KMS-11 (cell line): ENCODE measurements around the gene BRINP1.

Experiments used
- H2AFZ ChIP-seq: fragments of 200-600 bp; sonication (generic); 2 replicates; pipeline ENCODE4 v1.6.1; 2016; ENCODE audit warnings: antibody characterized with exemption, mixed run types, low read depth
- H3K27ac ChIP-seq: fragments of 200-600 bp; sonication (generic); 2 replicates; pipeline ENCODE4 v1.6.1; 2016; ENCODE audit warnings: mild to moderate bottlenecking, mixed run types
- H3K27me3 ChIP-seq: fragments of 200-600 bp; sonication (generic); 2 replicates; pipeline ENCODE4 v1.6.1; 2017; ENCODE audit warnings: mild to moderate bottlenecking, low read depth, mixed run types, moderate library complexity; ENCODE audit not compliant: insufficient read depth
- H3K36me3 ChIP-seq: fragments of 200-600 bp; sonication (generic); 2 replicates; pipeline ENCODE4 v1.6.1; 2017; ENCODE audit warnings: mild to moderate bottlenecking, mixed run types; ENCODE audit not compliant: insufficient read depth
- H3K4me1 ChIP-seq: fragments of 200-600 bp; sonication (generic); 2 replicates; pipeline ENCODE4 v1.6.1; 2016; ENCODE audit warnings: mild to moderate bottlenecking, low read depth, mixed run types; ENCODE audit not compliant: poor library complexity, severe bottlenecking
- H3K4me2 ChIP-seq: fragments of 200-600 bp; sonication (generic); 2 replicates; pipeline ENCODE4 v1.7.0; 2016; ENCODE audit warnings: mild to moderate bottlenecking, mixed run types
- H3K4me3 ChIP-seq: fragments of 200-600 bp; sonication (generic); IDR thresholded peaks from 2 replicates; pipeline ENCODE4 v1.6.1; 2017; ENCODE audit warnings: low read depth, low read length, mixed read lengths; ENCODE audit not compliant: insufficient read depth
- H3K79me2 ChIP-seq: fragments of 200-600 bp; sonication (generic); 2 replicates; pipeline ENCODE4 v1.6.1; 2016; ENCODE audit warnings: low read depth, mixed run types; ENCODE audit not compliant: insufficient read depth
- H3K9ac ChIP-seq: fragments of 200-600 bp; sonication (generic); 2 replicates; pipeline ENCODE4 v1.6.1; 2016; ENCODE audit warnings: mild to moderate bottlenecking, mixed run types
- H4K20me1 ChIP-seq: fragments of 200-600 bp; sonication (generic); 2 replicates; pipeline ENCODE4 v1.6.1; 2016; ENCODE audit warnings: mild to moderate bottlenecking, mixed run types; ENCODE audit not compliant: insufficient read depth
- CTCF ChIP-seq: fragments of 200-600 bp; sonication (generic); conservative IDR thresholded peaks from 2 replicates; pipeline ENCODE4 v1.6.1; 2017; ENCODE audit warnings: low read depth, mild to moderate bottlenecking, antibody characterized with exemption, low read length, moderate library complexity, mixed read lengths

BRINP1 gene

GRCh38 chr9:119332522-119332921, 36.7 kb downstream of the BRINP1 start:
- no peaks in the 10 kb centered on the region for H4K20me1 ChIP-seq
- no peaks in the 10 kb centered on the region for H3K79me2 ChIP-seq
- no peak overlapping the region for H3K4me2 ChIP-seq
- H2AFZ ChIP-seq, result no peak overlapping the region
- no peak for TF ChIP-seq CTCF
- H3K4me1 ChIP-seq, result no peaks in the 10 kb centered on the region
- no peaks in the 10 kb centered on the region for H3K36me3 ChIP-seq
- H3K27me3 ChIP-seq, result no peaks in the 10 kb centered on the region
- H3K4me3 ChIP-seq, result no peak overlapping the region
- H3K9ac ChIP-seq, result no peak overlapping the region
- H3K27ac ChIP-seq, result no peak overlapping the region

- no peak for TF ChIP-seq CTCF
Measured at GRCh38 chr9:119322184-119322583, 47.1 kb downstream of the BRINP1 start.

GRCh38 chr9:119318371-119318770, 50.9 kb downstream of the BRINP1 start:
- H3K27ac ChIP-seq, result no peak overlapping the region
- H3K4me1 ChIP-seq, result no peaks in the 10 kb centered on the region
- no peak overlapping the region for H3K4me3 ChIP-seq
- no peak overlapping the region for H2AFZ ChIP-seq
- no peak overlapping the region for H3K9ac ChIP-seq
- no peaks in the 10 kb centered on the region for H4K20me1 ChIP-seq
- no peaks in the 10 kb centered on the region for H3K79me2 ChIP-seq
- no peaks in the 10 kb centered on the region for H3K27me3 ChIP-seq
- no peak overlapping the region for H3K4me2 ChIP-seq
- no peak for TF ChIP-seq CTCF
- no peaks in the 10 kb centered on the region for H3K36me3 ChIP-seq

More at GRCh38 chr9:119322184-119322583, 47.1 kb downstream of the BRINP1 start:
- Histone ChIP-seq H3K27ac (no peak overlapping the region), H3K36me3 (no peaks in the 10 kb centered on the region), H3K4me3 (no peak overlapping the region), H2AFZ (no peak overlapping the region), H3K9ac (no peak overlapping the region), H3K4me2 (no peak overlapping the region), H3K27me3 (no peaks in the 10 kb centered on the region), H4K20me1 (no peaks in the 10 kb centered on the region), H3K4me1 (no peaks in the 10 kb centered on the region), H3K79me2 (no peaks in the 10 kb centered on the region)

GRCh38 chr9:119313846-119314245, 55.4 kb downstream of the BRINP1 start:
- H3K27me3 ChIP-seq, result no peaks in the 10 kb centered on the region
- TF ChIP-seq CTCF, result no peak
- H3K36me3 ChIP-seq, result no peaks in the 10 kb centered on the region

More at GRCh38 chr9:119313846-119314245, 55.4 kb downstream of the BRINP1 start:
- no peak overlapping the region for H3K27ac ChIP-seq
- H3K4me2 ChIP-seq, result no peak overlapping the region
- no peak overlapping the region for H3K9ac ChIP-seq
- H3K4me3 ChIP-seq, result no peak overlapping the region
- no peak overlapping the region for H2AFZ ChIP-seq
- no peaks in the 10 kb centered on the region for H4K20me1 ChIP-seq
- H3K4me1 ChIP-seq, result no peaks in the 10 kb centered on the region
- H3K79me2 ChIP-seq, result no peaks in the 10 kb centered on the region
